Vagina (tissue), 2 donors: Measurements from ENCODE around the gene UBAP1.
"Not testable (repeated sequence)": the region's sequence is repeated elsewhere in the genome, so short reads cannot be mapped to it uniquely, and the experiment has no call there.

ENCODE experiments used
- POLR2A ChIP-seq, 2 donors: fragments of 450-650 bp; IDR thresholded peaks; one replicate each; pipeline ENCODE4 v1.6.1; 2017; ENCODE audit warnings: antibody characterized with exemption in 2 of 2, mild to moderate bottlenecking in 2 of 2, moderate library complexity in 2 of 2
- TF ChIP-seq, protein P1 (sequence below), 3 experiments: fragments of 450-650 bp in 2 of 3; fragments of 200-600 bp in 1 of 3; sonication (generic) in 1 of 3; IDR thresholded peaks; one replicate each; pipeline ENCODE4 v1.5.1; 2017 to 2019; ENCODE audit warnings: antibody characterized with exemption in 3 of 3, mild to moderate bottlenecking in 2 of 3, moderate library complexity in 2 of 3

DNA sequence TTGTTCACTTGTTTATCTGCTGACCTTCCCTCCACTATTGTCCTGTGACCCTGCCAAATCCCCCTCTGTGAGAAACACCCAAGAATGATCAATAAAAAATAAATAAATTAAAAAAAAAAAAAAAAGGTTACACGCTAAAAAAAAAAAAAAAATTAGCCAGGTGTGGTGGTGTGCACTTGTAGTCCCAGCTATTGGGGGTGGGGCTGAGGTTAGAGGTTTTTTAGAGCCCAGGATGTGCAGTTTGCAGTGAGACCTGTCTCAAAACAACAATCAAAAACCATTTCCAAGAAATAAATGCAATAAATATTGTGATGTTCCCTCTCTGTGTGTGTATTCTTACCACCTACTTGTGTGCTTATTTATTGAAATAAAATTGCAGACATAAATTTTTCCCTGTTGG is 40.2 kb upstream of the UBAP1 start:
- TF ChIP-seq POLR2A (IDR thresholded peaks at IDR 0.05): not testable (repeated sequence)
- TF ChIP-seq, protein P1, sequence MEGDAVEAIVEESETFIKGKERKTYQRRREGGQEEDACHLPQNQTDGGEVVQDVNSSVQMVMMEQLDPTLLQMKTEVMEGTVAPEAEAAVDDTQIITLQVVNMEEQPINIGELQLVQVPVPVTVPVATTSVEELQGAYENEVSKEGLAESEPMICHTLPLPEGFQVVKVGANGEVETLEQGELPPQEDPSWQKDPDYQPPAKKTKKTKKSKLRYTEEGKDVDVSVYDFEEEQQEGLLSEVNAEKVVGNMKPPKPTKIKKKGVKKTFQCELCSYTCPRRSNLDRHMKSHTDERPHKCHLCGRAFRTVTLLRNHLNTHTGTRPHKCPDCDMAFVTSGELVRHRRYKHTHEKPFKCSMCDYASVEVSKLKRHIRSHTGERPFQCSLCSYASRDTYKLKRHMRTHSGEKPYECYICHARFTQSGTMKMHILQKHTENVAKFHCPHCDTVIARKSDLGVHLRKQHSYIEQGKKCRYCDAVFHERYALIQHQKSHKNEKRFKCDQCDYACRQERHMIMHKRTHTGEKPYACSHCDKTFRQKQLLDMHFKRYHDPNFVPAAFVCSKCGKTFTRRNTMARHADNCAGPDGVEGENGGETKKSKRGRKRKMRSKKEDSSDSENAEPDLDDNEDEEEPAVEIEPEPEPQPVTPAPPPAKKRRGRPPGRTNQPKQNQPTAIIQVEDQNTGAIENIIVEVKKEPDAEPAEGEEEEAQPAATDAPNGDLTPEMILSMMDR (IDR thresholded peaks at IDR 0.05): not testable (repeated sequence)
